Stomach (tissue), 9 donors: ENCODE measurements around the gene ABL1. TPM values are rescaled to one million over a fixed set of nuclear protein-coding genes. Genes with fewer than 3 reads are reported as not detected.

Source experiments
- DNase-seq, 2 donors: peaks; one replicate each; pipeline versions ENCODE4 v3.0.0 to v3.0.0-alpha.2; 2013 to 2019
- H3K27ac ChIP-seq, 5 donors: fragments of 200-600 bp in 4 of 5; sonication (generic) in 4 of 5; one replicate each; pipeline ENCODE4 v1.5.1; 2013 to 2019; ENCODE audit warnings: mild to moderate bottlenecking in 1 of 5, moderate library complexity in 1 of 5
- H3K27me3 ChIP-seq, 3 donors: fragments of 200-600 bp; sonication (generic); one replicate each; pipeline ENCODE4 v1.5.1; 2017 to 2019; ENCODE audit warnings: mixed run types in 1 of 3
- H3K36me3 ChIP-seq, 4 donors: fragments of 200-600 bp; sonication (generic); 1 replicate in 3 of 4; 2 replicates in 1 of 4; pipeline ENCODE4 v1.5.1; 2016 to 2019
- H3K4me1 ChIP-seq, 4 donors: fragments of 200-600 bp; sonication (generic); one replicate each; pipeline ENCODE4 v1.5.1; 2016 to 2019
- H3K4me3 ChIP-seq, 4 donors: fragments of 200-600 bp; sonication (generic) in 3 of 4; one replicate each; pipeline ENCODE4 v1.5.1; 2016 to 2019; ENCODE audit warnings: mild to moderate bottlenecking in 1 of 4
- H3K9me3 ChIP-seq, 4 donors: fragments of 200-600 bp; sonication (generic); one replicate each; pipeline ENCODE4 v1.5.1; 2016 to 2019
- CTCF ChIP-seq, 7 experiments: fragments of 450-650 bp in 4 of 7; fragments of 200-600 bp in 3 of 7; sonication (generic) in 3 of 7; IDR thresholded peaks; one replicate each; pipeline ENCODE4 v1.5.1; 2016 to 2019; ENCODE audit warnings: antibody characterized with exemption in 7 of 7, control low read depth in 2 of 7, mild to moderate bottlenecking in 1 of 7
- EP300 ChIP-seq: sonication (generic); formaldehyde crosslinking; IDR thresholded peaks from one replicate; pipeline ENCODE4 v1.6.1; 2017; ENCODE audit warnings: antibody characterized with exemption
- POLR2A ChIP-seq, 4 donors: fragments of 450-650 bp; IDR thresholded peaks; one replicate each; pipeline ENCODE4 v1.6.1; 2016; ENCODE audit warnings: antibody characterized with exemption in 4 of 4, control low read depth in 2 of 4, mild to moderate bottlenecking in 1 of 4, moderate library complexity in 1 of 4
- POLR2AphosphoS5 ChIP-seq, 3 donors: sonication (generic); formaldehyde crosslinking; IDR thresholded peaks; one replicate each; pipeline ENCODE4 v1.6.1; 2016; ENCODE audit warnings: antibody characterized with exemption in 3 of 3
- WGBS, 5 donors: extraction: QIAGEN DNeasy Blood & Tissue Kit in 3 of 5; methylation state at CpG; one replicate each; pipeline versions ENCODE4 v1.1.5 to v1.1.7; 2013 to 2018; 5-methylcytosine and 5-hydroxymethylcytosine counted together
- intact Hi-C: fragments of 100-400 bp; cut with DNase I; formaldehyde crosslinking; loops from one replicate; pipeline ENCODE4 v1.15.1; 2023; ENCODE audit warnings: low total_unique reads
- polyA plus RNA-seq, 3 donors: library from polyadenylated mRNA; stranded (reverse); fragments of 200-250 nt; gene quantifications; one replicate each; pipeline ENCODE4 v1.2.3, GENCODE V29; 2013
- total RNA-seq, 5 donors: library from RNA; depleted of rRNA; stranded (reverse); fragments of >200 nt; gene quantifications; one replicate each; pipeline versions ENCODE4 v1.1.0 to v1.2.3, GENCODE V29; 2014 to 2016
- donor health status: healthy with polysubstance abuse.
- donor health status: Bipolar disorder and iron deficiency.
- donor health status: healthy.

Gene ABL1
- total and polyA plus RNA-seq, 8 donors: 19.0 to 95.9 (median 43.8) TPM

DNA sequence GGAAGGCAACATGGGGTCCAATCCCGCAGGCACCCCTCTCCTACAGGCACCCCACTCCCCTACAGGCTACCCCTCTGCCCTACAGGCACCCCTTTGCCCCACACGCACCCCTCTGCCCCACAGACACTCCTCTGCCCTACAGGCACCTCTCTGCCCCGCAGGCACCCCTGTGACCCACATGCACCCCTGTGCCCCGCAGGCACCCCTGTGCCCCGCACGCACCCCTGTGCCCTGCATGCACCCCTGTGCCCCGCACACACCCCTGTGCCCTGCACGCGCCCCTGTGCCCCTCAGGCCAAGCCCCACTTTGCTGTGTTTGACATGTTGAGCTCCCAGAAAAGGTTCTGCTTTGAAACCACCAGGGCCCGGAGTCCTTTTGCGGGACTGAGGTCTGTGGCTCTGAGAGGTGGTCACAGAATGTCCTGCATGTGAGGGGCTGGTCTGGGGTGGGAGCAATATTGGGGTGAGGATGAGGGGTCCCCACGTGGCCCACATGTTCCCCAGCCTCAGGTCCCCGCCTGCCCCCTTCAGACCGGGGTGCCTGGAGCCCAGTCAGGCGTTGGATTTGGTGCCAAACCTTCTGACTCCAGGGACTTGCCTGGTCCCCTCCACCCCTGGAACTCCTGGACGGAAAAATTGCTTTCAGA is 62.2 kb downstream of the ABL1 start:
- peaks cover 18 to 54% (median 36%) of the 10 kb centered on the region in 4 donors for H3K4me1 ChIP-seq
- H3K9me3 ChIP-seq: no peaks in the 10 kb centered on the region
- DNase-seq: no peak
- H3K27ac ChIP-seq: no peak overlapping the region
- peaks cover 0 to 50% (median 32%) of the 10 kb centered on the region in 3 donors for H3K27me3 ChIP-seq
- intact Hi-C loops: no loop called here
- TF ChIP-seq POLR2AphosphoS5 (IDR thresholded peaks at IDR 0.05) (no peak), EP300 (no peak), CTCF (IDR thresholded peaks at IDR 0.05) (no peak), POLR2A (IDR thresholded peaks at IDR 0.05) (no peak)
- no peak overlapping the region for H3K4me3 ChIP-seq
- WGBS, 5 donors: 74 to 83% (median 76%) methylated on average over 16 of the region's 16 CpGs
- peaks cover 4 to 18% (median 17%) of the 10 kb centered on the region in 4 donors for H3K36me3 ChIP-seq

DNA sequence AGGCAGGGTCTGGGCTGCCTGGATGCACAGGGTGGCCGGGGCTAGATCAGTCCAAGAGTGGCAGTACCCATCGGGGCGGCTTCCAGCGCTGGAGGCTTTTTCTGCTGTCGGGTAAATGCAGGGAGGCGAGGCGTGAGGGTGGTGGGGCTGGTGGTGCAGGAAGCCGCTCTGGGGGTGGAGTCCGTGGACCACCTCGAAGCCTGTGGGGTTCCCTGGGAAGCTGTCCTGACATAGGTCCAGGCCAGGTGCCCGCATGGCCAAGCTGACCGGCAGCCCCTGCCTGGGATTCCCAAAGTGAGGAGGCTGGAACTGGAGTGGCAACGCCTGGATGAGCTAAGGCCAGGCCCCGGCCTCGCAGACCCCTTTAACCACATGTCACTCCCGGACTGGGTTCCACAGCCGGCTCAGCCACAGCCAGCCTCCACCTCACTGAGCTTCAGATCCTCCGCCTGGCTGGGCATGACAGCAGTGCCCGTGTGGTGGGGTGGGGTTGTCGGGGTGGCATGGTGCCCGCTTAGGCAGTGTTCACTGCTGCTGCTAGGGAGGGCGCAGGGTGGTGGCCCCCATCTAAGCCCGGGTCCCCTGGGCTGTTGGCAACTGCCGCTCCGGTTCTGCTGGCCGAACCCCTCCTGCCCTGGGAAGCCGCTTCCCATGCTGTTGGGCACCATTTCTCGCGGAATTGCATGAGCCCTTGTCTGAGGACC is 62.9 kb downstream of the ABL1 start:
- peaks cover 0 to 10% (median 9%) of the 10 kb centered on the region in 4 donors for H3K36me3 ChIP-seq
- H3K4me3 ChIP-seq: no peak overlapping the region
- intact Hi-C loops: no loop called here
- no peaks in the 10 kb centered on the region for H3K9me3 ChIP-seq
- DNase-seq: no peak
- no peak overlapping the region for H3K27ac ChIP-seq
- WGBS, 5 donors: 60 to 81% (median 69%) methylated on average over 17 to 29 of the region's 29 CpGs
- peaks cover 0 to 58% (median 39%) of the 10 kb centered on the region in 3 donors for H3K27me3 ChIP-seq
- TF ChIP-seq POLR2AphosphoS5 (IDR thresholded peaks at IDR 0.05) (no peak), CTCF (IDR thresholded peaks at IDR 0.05) (no peak), EP300 (no peak), POLR2A (IDR thresholded peaks at IDR 0.05) (no peak)
- peaks cover 18 to 53% (median 32%) of the 10 kb centered on the region in 4 donors for H3K4me1 ChIP-seq

DNA sequence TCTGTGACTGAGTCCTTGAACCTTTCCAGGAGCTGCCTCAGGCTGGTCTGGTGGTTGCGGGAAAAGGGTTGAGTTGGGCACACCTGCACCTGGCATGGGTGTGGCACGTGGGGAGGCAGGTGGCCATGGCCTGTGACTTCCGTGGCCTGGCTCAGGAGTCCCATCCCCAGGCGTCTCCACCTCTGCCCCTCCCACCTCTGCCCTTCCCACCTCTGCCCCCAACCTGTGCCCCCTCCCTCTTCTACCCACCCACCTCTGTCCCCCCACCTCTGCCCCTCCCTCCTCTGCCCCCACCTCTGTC is 63.4 kb downstream of the ABL1 start:
- TF ChIP-seq POLR2AphosphoS5 (IDR thresholded peaks at IDR 0.05) (no peak), EP300 (no peak), POLR2A (IDR thresholded peaks at IDR 0.05) (no peak), CTCF (IDR thresholded peaks at IDR 0.05) (no peak)
- Histone ChIP-seq H3K9me3 (no peaks in the 10 kb centered on the region), H3K27ac (no peak overlapping the region), H3K4me3 (no peak overlapping the region), H3K27me3 (peaks cover 0 to 63% (median 44%) of the 10 kb centered on the region in 3 donors), H3K4me1 (peaks cover 18 to 48% (median 28%) of the 10 kb centered on the region in 4 donors), H3K36me3 (peaks cover 0 to 5% (median 4%) of the 10 kb centered on the region in 4 donors)
- intact Hi-C loops: no loop called here
- no peak for DNase-seq
- WGBS, 5 donors: 34 to 62% (median 36%) methylated on average over 3 to 4 of the region's 4 CpGs

- no peak overlapping the region for H3K4me3 ChIP-seq
- H3K9me3 ChIP-seq: no peaks in the 10 kb centered on the region
- no peaks in the 10 kb centered on the region for H3K36me3 ChIP-seq
- no peak overlapping the region for H3K27ac ChIP-seq
- WGBS, 5 donors: 44 to 56% (median 52%) methylated on average over 19 to 25 of the region's 25 CpGs
- H3K27me3 ChIP-seq: peaks cover 0 to 70% (median 48%) of the 10 kb centered on the region in 3 donors
- TF ChIP-seq POLR2AphosphoS5 (IDR thresholded peaks at IDR 0.05): no peak
- TF ChIP-seq EP300: no peak
- no peak for TF ChIP-seq POLR2A (IDR thresholded peaks at IDR 0.05)
- no peak for TF ChIP-seq CTCF (IDR thresholded peaks at IDR 0.05)
- peaks cover 13 to 41% (median 22%) of the 10 kb centered on the region in 4 donors for H3K4me1 ChIP-seq
- intact Hi-C loops: no loop called here
- no peak for DNase-seq
These were observed 64.1 kb downstream of the ABL1 start for GRCh38 chr9:130899051-130899748.
